ENCODE data around the gene DOCK9. TPM values are rescaled to one million over a fixed set of nuclear protein-coding genes. Genes with fewer than 3 reads are reported as not detected.

The DOCK9 gene
- total RNA-seq, 1 donor from 2014 or later, result 21.0 TPM

DNA sequence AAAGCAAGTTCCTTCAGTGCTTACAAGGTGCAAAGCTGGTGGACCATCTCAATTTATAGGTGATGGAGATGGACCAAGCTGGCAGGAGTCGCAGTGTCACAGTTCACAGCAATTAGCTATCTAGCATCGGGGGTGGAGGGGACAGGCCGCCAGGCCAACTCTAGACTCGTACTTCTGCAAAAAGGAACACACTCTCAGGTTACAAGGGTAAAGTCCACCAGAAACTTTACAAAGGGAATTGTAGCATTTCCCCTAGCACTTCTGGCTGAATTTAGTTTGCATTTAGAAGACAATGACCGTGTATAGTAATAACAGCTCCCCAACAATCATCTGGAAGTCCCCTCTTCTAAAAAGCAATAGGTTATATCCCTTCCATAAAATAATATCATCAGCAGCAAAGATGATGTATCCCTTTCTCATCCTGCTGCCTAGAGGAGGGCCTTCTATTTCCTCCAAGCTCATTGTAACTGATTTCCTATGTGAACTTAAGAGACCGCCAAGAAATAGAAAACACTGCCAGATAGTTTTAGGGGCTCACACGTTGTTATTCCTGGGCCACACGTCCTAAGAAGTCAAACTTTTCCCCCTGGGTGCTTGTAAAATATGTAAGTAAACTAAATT, 8.5 kb upstream of the DOCK9 start:
- TF ChIP-seq, protein P1, sequence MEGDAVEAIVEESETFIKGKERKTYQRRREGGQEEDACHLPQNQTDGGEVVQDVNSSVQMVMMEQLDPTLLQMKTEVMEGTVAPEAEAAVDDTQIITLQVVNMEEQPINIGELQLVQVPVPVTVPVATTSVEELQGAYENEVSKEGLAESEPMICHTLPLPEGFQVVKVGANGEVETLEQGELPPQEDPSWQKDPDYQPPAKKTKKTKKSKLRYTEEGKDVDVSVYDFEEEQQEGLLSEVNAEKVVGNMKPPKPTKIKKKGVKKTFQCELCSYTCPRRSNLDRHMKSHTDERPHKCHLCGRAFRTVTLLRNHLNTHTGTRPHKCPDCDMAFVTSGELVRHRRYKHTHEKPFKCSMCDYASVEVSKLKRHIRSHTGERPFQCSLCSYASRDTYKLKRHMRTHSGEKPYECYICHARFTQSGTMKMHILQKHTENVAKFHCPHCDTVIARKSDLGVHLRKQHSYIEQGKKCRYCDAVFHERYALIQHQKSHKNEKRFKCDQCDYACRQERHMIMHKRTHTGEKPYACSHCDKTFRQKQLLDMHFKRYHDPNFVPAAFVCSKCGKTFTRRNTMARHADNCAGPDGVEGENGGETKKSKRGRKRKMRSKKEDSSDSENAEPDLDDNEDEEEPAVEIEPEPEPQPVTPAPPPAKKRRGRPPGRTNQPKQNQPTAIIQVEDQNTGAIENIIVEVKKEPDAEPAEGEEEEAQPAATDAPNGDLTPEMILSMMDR (IDR thresholded peaks at IDR 0.05; ENCODE audit: unreplicated experiment), result no peak
- Mint-ChIP-seq H3K4me1 (peaks cover 11% of the 10 kb centered on the region), H3K9me3 (peaks cover 8% of the 10 kb centered on the region), H3K4me3 (no peak overlapping the region), H3K36me3 (no peaks in the 10 kb centered on the region), H3K27me3 (ENCODE audit: low read depth) (no peaks in the 10 kb centered on the region), H3K27ac (no peak overlapping the region)
- no peak for DNase-seq (ENCODE audit: low spot score in 2 of 2, unreplicated experiment in 2 of 2)

GRCh38 chr13:98985591-98985990, 7.7 kb upstream of the DOCK9 start:
- no peaks in the 10 kb centered on the region for H3K27me3 Mint-ChIP-seq (ENCODE audit: low read depth)
- no peak overlapping the region for H3K4me3 Mint-ChIP-seq
- H3K36me3 Mint-ChIP-seq, result no peaks in the 10 kb centered on the region
- no peak overlapping the region for H3K27ac Mint-ChIP-seq
- TF ChIP-seq, protein P1 (IDR thresholded peaks at IDR 0.05; ENCODE audit: unreplicated experiment), result no peak
- peaks cover 8% of the 10 kb centered on the region for H3K9me3 Mint-ChIP-seq
- DNase-seq (ENCODE audit: low spot score in 2 of 2, unreplicated experiment in 2 of 2), result no peak
- peaks cover 11% of the 10 kb centered on the region for H3K4me1 Mint-ChIP-seq

GRCh38 chr13:98984983-98985382, 7.1 kb upstream of the DOCK9 start:
- Mint-ChIP-seq H3K4me3 (no peak overlapping the region), H3K27me3 (ENCODE audit: low read depth) (no peaks in the 10 kb centered on the region), H3K4me1 (peaks cover 11% of the 10 kb centered on the region), H3K9me3 (peaks cover 3% of the 10 kb centered on the region), H3K36me3 (no peaks in the 10 kb centered on the region), H3K27ac (no peak overlapping the region)
- TF ChIP-seq, protein P1 (IDR thresholded peaks at IDR 0.05; ENCODE audit: unreplicated experiment), result no peak
- no peak for DNase-seq (ENCODE audit: low spot score in 2 of 2, unreplicated experiment in 2 of 2)

DNA sequence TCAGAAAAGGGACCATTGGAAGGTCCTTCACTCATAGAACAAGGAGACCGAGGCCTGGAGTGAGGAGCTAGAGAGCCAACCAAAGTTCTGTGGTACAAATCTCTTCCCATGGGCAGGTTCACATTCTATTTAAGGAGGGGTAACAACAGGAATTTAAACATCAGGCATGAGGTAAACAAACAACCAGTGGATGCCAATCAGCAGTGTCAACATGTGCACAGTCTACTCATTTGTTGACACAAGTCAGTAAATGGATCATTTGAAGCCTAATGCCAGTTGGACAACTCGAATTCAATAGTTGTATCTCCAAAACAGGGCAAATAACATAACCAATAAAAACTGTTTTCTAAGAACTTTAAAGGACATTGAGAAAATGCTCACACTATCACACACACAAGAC, 6.3 kb upstream of the DOCK9 start:
- Mint-ChIP-seq H3K4me3 (no peak overlapping the region), H3K27ac (no peak overlapping the region), H3K36me3 (no peaks in the 10 kb centered on the region), H3K27me3 (ENCODE audit: low read depth) (no peaks in the 10 kb centered on the region), H3K9me3 (no peaks in the 10 kb centered on the region), H3K4me1 (peaks cover 11% of the 10 kb centered on the region)
- TF ChIP-seq, protein P1 (IDR thresholded peaks at IDR 0.05; ENCODE audit: unreplicated experiment), result no peak
- DNase-seq (ENCODE audit: low spot score in 2 of 2, unreplicated experiment in 2 of 2), result no peak

- H3K27me3 Mint-ChIP-seq (ENCODE audit: low read depth), result no peaks in the 10 kb centered on the region
- peaks cover 11% of the 10 kb centered on the region for H3K4me1 Mint-ChIP-seq
- TF ChIP-seq, protein P1 (IDR thresholded peaks at IDR 0.05; ENCODE audit: unreplicated experiment), result no peak
- no peak overlapping the region for H3K27ac Mint-ChIP-seq
- no peak for DNase-seq (ENCODE audit: low spot score in 2 of 2, unreplicated experiment in 2 of 2)
- no peak overlapping the region for H3K4me3 Mint-ChIP-seq
- H3K9me3 Mint-ChIP-seq, result no peaks in the 10 kb centered on the region
- H3K36me3 Mint-ChIP-seq, result no peaks in the 10 kb centered on the region
Measured at GRCh38 chr13:98983182-98983581, 5.3 kb upstream of the DOCK9 start.

Measured in mesothelial cell of epicardium (in vitro differentiated cells).